HuH-7 (cell line): Measurements from ENCODE around the gene NPTN.
A peak's percentile ranks its signal among the peaks of the same experiment; 100 is the strongest.
"Not testable (repeated sequence)": the region's sequence is repeated elsewhere in the genome, so short reads cannot be mapped to it uniquely, and the experiment has no call there.

Source experiments
- DNase-seq: peaks from one replicate; pipeline ENCODE4 v3.0.0; 2011; ENCODE audit warnings: low spot score

NPTN gene

GRCh38 chr15:73570355-73571032, 62.7 kb downstream of the NPTN start:
- no peak for DNase-seq

- DNase-seq: no peak
These were observed 63.8 kb downstream of the NPTN start for GRCh38 chr15:73569361-73569760.

GRCh38 chr15:73568564-73569280, 64.5 kb downstream of the NPTN start:
- no peak for DNase-seq

- DNase-seq: no peak
These were observed 66.2 kb downstream of the NPTN start for GRCh38 chr15:73567020-73567419.

DNA sequence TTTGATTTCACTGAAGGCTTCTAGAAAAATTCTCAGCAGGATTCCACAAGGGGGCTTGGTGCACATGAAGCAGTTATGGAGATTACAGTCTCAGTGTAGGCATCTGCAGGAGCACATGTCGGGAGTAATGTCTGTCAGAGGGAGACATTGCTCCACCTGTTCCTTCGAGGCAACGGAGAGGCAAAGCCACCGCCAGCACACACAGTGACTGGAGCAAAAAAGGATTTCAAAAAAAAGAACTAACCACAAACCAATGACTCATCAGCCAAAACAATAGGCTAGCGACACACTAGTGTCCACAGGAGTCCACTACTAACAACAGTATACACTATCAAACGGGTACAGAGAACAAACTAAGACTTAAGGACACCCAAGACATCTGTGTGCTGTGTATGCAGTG, 68.9 kb downstream of the NPTN start:
- no peak for DNase-seq

DNA sequence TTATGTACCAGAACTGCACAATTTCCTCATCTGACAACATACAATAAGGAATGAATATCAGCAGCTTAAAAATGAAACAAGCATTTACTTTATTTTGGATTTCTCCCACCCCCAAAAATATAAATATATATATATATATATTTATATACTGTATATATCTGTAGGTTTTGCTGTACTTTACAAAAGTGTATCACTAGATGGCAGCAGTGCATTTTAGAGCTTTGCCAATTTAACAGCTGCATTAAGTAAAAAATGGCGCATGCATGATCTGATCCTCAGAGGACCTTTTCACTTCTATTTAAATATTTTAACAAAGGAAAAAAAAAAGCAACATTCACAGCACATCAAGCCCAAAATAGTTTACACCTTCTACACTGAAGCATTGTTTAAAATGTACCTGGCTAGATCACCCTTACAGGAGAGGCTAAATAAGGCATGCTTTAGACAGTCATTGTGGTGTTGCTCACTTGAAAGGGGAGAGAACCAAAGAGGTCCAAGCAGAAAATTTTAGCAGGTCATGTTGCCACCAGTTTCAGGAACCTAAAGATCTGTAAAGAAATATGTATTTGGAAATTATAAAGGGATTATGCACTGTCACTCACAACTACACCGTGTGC, 72.6 kb downstream of the NPTN start:
- peak; percentile 12 for DNase-seq

DNA sequence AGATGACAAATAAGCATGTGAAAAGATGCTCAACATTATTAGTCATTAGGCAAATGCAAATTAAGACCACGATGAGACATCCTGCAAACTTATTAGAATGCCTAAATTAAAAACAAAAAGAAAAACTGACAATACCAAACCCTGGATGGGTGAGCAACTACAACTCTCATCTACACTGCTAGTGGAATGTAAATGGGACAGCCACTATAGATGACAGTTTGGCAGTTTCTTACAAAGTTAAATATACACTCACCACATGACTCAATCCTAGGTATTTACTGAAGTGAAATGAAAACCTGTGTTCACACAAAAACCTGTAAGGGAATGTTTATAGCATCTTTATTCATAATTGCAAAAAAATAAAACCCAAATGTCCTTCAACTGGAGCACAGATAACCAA, 74.7 kb downstream of the NPTN start:
- no peak for DNase-seq

GRCh38 chr15:73555080-73555479, 78.1 kb downstream of the NPTN start:
- DNase-seq: no peak

GRCh38 chr15:73550190-73550589, 83.0 kb downstream of the NPTN start:
- DNase-seq: no peak

DNA sequence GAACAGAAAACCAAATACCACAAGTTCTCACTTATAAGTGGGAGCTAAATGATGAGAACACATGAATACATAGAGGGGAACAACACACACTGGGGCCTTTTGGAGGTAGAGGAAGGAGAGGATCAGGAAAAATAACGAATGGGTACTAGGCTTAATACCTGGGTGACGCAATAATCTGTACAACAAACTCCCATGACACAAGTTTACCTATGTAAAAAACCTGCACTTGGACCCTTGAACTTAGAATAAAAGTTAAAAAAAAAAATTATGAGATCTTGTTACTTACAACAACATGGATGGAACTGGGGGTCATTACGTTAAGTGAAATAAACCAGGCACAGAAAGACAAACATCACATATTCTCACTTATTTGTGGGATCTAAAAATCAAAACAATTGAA, 84.3 kb downstream of the NPTN start:
- DNase-seq: not testable (repeated sequence)

- no peak for DNase-seq
These were observed 91.7 kb downstream of the NPTN start for GRCh38 chr15:73541479-73541878.

GRCh38 chr15:73540161-73540560, 93.0 kb downstream of the NPTN start:
- no peak for DNase-seq

GRCh38 chr15:73539212-73540128, 93.7 kb downstream of the NPTN start:
- no peak for DNase-seq

DNA sequence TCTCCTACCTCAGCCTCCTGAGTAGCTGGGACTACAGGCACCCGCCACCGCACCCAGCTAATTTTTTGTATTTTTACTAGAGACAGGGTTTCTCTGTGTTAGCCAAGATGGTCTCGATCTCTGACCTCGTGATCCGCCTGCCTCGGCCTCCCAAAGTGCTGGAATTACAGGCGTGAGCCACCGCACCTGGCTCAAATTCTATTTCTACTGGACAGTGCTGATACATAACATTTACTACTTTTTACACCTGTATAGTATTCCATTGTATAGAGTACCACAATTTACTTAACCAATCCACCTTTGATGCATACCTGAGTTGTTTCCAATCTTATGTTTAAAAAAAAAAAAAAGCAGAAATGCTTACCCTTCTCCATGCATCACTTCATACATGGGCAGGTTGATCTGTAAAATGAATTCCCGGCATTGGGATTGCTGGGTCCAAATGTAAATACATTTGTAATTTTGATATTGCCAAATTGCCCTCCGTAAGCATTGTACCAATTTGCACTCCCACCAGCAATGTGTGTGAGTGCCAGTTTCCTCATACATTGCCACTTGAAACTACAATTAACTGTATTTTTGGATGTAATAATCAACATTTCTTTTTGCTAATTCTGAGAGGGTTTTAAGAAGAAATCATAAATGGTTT, 94.5 kb downstream of the NPTN start:
- DNase-seq: no peak

- DNase-seq: no peak
These were observed 95.1 kb downstream of the NPTN start for GRCh38 chr15:73538123-73538522.

GRCh38 chr15:73530649-73531048, 102.5 kb downstream of the NPTN start:
- no peak for DNase-seq

DNA sequence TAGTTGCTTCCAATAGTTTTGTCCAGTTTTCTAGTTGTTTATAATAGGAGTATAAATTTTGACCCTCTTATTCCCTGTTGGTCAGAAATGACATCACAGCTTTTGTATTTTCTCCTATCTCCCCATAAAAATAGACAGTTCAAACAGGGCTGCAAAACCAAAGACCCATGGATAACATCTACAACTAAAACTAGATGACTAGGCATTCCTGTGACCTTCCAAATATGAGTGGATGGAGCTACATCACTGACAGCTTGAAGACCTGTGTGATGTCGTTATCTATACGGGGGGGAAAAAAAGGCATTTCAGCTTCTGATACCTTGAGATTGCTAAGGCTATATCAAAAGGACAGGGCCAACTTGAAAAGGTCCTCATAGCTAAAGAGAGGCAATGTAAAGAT, 105.6 kb downstream of the NPTN start:
- no peak for DNase-seq

DNA sequence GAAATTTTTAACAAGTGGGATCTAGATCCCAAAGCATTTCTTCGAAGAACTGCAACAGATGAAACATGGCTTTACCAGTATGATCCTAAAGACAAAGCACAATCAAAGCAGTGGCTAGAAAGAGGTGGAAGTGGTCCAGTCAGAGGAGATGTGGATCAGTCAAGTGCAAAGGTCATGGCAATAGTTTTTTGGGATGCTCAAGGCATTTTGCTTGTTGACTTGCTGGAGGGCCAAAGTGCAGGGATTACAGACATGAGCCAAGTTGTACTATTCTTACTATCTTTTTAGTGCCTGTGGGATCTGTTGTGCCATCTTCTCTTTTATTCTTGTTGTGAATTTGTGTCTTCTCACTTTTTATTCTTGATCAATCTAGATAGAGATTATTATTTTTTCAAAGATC, 108.3 kb downstream of the NPTN start:
- DNase-seq: no peak

- no peak for DNase-seq
These were observed 111.2 kb downstream of the NPTN start for GRCh38 chr15:73522011-73522410.

- no peak for DNase-seq
These were observed 114.1 kb downstream of the NPTN start for GRCh38 chr15:73518876-73519733.
